DOHH2 (cell line): ENCODE data around the gene ST3GAL3.

Source experiments
- CTCF ChIP-seq: fragments of 200-600 bp; sonication (generic); IDR thresholded peaks from one replicate; pipeline ENCODE4 v1.5.1; 2014; ENCODE audit warnings: antibody characterized with exemption, mild to moderate bottlenecking, low read depth, low read length; ENCODE audit not compliant: poor library complexity, severe bottlenecking
- EZH2phosphoT487 ChIP-seq: fragments of 200-600 bp; sonication (generic); IDR thresholded peaks from 2 replicates; pipeline ENCODE4 v1.6.1; 2017; ENCODE audit warnings: borderline replicate concordance, mild to moderate bottlenecking, antibody characterized with exemption, low read length, moderate library complexity, mixed read lengths

GRCh38 chr1:43901196-43901961 is 194.0 kb downstream of the ST3GAL3 start:
- TF ChIP-seq CTCF (no peak), EZH2phosphoT487 (no peak)
